Mesothelial cell of epicardium (in vitro differentiated cells): Measurements from ENCODE around the gene SLC25A12. TPM values are rescaled to one million over a fixed set of nuclear protein-coding genes. Genes with fewer than 3 reads are reported as not detected.

Experiments
- DNase-seq, 2 experiments: peaks; one replicate each; pipeline ENCODE4 v3.0.0; 2021; ENCODE audit warnings: low spot score in 2 of 2; ENCODE audit not compliant: unreplicated experiment in 2 of 2
- H3K27ac Mint-ChIP-seq: 2 replicates; pipeline ENCODE4 v1.8.0; 2021; ENCODE audit warnings: mixed read lengths
- H3K27me3 Mint-ChIP-seq: 2 replicates; pipeline ENCODE4 v1.8.0; 2021; ENCODE audit warnings: low read depth, mixed read lengths
- H3K36me3 Mint-ChIP-seq: 2 replicates; pipeline ENCODE4 v1.8.0; 2021; ENCODE audit warnings: mixed read lengths
- H3K4me1 Mint-ChIP-seq: 2 replicates; pipeline ENCODE4 v1.8.0; 2021; ENCODE audit warnings: mixed read lengths
- H3K4me3 Mint-ChIP-seq: 2 replicates; pipeline ENCODE4 v1.8.0; 2021; ENCODE audit warnings: mild to moderate bottlenecking, moderate library complexity, mixed read lengths
- H3K9me3 Mint-ChIP-seq: 2 replicates; pipeline ENCODE4 v1.8.0; 2021; ENCODE audit warnings: mixed read lengths
- total RNA-seq: library from RNA; stranded (reverse); gene quantifications from 3 replicates; pipeline ENCODE4 v1.2.1, GENCODE V29; 2021
- TF ChIP-seq, protein P1 (sequence below): fragments of 200-600 bp; sonication (generic); IDR thresholded peaks from one replicate; pipeline ENCODE4 v1.5.0; 2021; ENCODE audit warnings: antibody characterized with exemption; ENCODE audit not compliant: unreplicated experiment

SLC25A12 gene
- total RNA-seq, 1 donor from 2014 or later, result 25.4 TPM

DNA sequence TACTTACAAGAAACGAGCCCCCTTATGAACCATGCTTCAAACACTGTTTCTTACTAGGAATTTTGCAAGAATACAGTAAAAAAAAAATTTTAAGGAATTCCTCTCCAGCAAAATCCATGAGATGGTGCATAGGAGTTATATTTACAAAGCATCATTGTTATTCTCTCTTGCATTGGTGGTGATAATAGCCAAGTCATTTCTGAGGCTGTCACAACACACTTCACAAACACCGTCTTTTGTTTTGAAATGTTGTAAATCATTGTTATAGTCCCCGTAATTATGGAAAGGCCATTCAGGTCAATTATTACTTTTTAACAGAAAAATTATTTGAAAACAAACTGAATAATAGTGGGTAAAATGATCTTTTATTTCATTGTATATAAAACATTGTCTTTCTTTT is 146.7 kb downstream of the SLC25A12 start:
- TF ChIP-seq, protein P1, sequence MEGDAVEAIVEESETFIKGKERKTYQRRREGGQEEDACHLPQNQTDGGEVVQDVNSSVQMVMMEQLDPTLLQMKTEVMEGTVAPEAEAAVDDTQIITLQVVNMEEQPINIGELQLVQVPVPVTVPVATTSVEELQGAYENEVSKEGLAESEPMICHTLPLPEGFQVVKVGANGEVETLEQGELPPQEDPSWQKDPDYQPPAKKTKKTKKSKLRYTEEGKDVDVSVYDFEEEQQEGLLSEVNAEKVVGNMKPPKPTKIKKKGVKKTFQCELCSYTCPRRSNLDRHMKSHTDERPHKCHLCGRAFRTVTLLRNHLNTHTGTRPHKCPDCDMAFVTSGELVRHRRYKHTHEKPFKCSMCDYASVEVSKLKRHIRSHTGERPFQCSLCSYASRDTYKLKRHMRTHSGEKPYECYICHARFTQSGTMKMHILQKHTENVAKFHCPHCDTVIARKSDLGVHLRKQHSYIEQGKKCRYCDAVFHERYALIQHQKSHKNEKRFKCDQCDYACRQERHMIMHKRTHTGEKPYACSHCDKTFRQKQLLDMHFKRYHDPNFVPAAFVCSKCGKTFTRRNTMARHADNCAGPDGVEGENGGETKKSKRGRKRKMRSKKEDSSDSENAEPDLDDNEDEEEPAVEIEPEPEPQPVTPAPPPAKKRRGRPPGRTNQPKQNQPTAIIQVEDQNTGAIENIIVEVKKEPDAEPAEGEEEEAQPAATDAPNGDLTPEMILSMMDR, result no peak
- Mint-ChIP-seq H3K4me3 (no peak overlapping the region), H3K9me3 (no peaks in the 10 kb centered on the region), H3K27me3 (no peaks in the 10 kb centered on the region), H3K27ac (no peak overlapping the region), H3K4me1 (no peaks in the 10 kb centered on the region), H3K36me3 (peaks cover 30% of the 10 kb centered on the region)
- DNase-seq, result no peak

DNA sequence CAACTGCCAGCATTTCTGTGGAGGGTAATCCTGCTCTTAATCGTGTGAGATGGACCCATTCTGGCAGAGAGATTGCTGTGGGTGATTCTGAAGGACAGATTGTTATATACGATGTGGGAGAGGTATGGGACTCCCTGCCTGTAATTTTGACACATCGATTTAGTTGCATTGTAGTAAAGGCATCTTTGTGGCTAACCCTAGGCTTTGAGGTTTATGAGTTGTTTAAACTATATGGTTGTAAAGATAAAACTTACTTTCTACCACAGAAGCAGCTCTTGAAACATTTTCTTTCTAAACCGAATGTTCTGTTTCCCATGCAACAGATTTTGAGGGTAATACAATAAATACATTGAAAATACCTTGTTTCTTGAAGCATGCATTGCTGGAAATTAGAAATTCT is 148.2 kb downstream of the SLC25A12 start:
- H3K27ac Mint-ChIP-seq, result no peak overlapping the region
- TF ChIP-seq, protein P1, result no peak
- DNase-seq, result no peak
- H3K27me3 Mint-ChIP-seq, result no peaks in the 10 kb centered on the region
- H3K9me3 Mint-ChIP-seq, result no peaks in the 10 kb centered on the region
- no peak overlapping the region for H3K4me3 Mint-ChIP-seq
- H3K4me1 Mint-ChIP-seq, result no peaks in the 10 kb centered on the region
- peaks cover 33% of the 10 kb centered on the region for H3K36me3 Mint-ChIP-seq

DNA sequence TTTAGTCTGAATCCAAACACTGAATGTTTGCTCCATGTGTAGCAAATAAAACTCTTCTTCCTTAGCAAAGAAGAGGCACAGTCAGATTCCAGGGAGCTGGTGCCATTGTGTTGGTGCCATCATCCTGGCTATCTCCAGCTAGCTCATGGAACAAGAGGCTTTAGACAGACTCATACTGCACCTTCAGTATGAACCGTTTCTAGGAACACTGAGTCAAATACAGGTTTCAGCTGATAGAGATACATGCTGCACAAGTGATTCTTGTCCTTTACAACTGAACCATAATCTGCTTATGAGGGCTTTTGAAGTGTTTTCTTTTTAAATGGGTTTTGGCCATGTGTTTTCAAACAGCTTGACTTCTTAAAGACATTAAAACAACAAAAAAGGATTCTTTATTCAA is 148.9 kb downstream of the SLC25A12 start:
- DNase-seq, result no peak
- Mint-ChIP-seq H3K9me3 (no peaks in the 10 kb centered on the region), H3K36me3 (peaks cover 37% of the 10 kb centered on the region), H3K27me3 (no peaks in the 10 kb centered on the region), H3K27ac (no peak overlapping the region), H3K4me1 (no peaks in the 10 kb centered on the region), H3K4me3 (no peak overlapping the region)
- TF ChIP-seq, protein P1, result no peak

DNA sequence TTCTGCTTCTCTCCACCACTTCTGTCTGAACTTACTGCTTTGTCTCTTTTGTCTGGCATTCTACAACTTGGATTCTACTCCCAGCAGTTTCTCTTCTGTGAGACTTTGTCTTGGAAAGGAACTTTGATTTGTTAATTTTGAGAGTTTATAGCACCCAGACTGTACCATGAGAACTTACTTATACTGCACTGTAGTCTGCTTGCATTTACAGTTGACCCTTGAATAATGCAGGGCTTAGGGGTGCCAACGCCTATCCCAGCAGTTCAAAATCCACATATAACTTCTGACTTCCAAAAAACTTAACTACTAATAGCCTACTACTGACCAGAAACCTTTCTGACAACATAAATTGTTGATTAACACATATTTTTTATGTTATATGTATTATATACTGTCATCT is 151.3 kb downstream of the SLC25A12 start:
- DNase-seq, result no peak
- Mint-ChIP-seq H3K36me3 (peaks cover 35% of the 10 kb centered on the region), H3K4me3 (no peak overlapping the region), H3K9me3 (no peaks in the 10 kb centered on the region), H3K4me1 (no peaks in the 10 kb centered on the region), H3K27me3 (no peaks in the 10 kb centered on the region), H3K27ac (no peak overlapping the region)
- TF ChIP-seq, protein P1, result no peak

DNA sequence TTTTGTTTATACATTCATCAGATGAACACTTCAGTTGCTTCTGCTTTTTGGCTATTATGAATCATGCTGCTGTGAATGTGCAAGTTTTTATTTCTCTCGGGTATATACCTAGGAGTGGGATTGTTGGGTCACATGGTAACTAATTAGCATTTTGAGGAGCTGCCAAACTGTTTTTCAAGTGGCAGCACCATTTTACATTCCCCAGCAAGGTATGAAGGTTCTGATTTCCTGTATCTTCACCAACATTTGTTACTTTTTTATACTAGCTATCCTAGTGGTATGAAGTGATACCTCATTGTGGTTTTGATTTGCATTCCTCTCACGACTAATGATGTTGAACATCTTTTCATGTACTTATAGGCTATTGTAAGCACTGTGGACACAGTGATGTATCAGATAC is 152.9 kb downstream of the SLC25A12 start:
- H3K4me3 Mint-ChIP-seq, result no peak overlapping the region

More for the DNA sequence above, 152.9 kb downstream of the SLC25A12 start:
- H3K27me3 Mint-ChIP-seq, result no peaks in the 10 kb centered on the region
- TF ChIP-seq, protein P1, result no peak
- peaks cover 4% of the 10 kb centered on the region for H3K4me1 Mint-ChIP-seq
- H3K9me3 Mint-ChIP-seq, result no peaks in the 10 kb centered on the region
- DNase-seq, result no peak
- H3K27ac Mint-ChIP-seq, result no peak overlapping the region
- H3K36me3 Mint-ChIP-seq, result peaks cover 39% of the 10 kb centered on the region
